Keratinocyte (primary cell): Measurements from ENCODE around the gene OR2AG2.

Experiments
- CTCF ChIP-seq, 3 experiments: IDR thresholded peaks in 1 of 3; conservative IDR thresholded peaks in 1 of 3; optimal IDR thresholded peaks in 1 of 3; 2 replicates in 2 of 3; 3 replicates in 1 of 3; pipeline versions ENCODE3 to v1.5.1; 2011; ENCODE audit warnings: low read length in 3 of 3, mild to moderate bottlenecking in 3 of 3, moderate library complexity in 2 of 3, control low read depth in 1 of 3, inconsistent platforms in 1 of 3; ENCODE audit not compliant: insufficient read depth in 2 of 3; ENCODE audit errors: extremely low read depth in 1 of 3
- EZH2 ChIP-seq: IDR thresholded peaks from one replicate; pipeline ENCODE4 v1.6.1; 2012; ENCODE audit warnings: inconsistent platforms, mild to moderate bottlenecking, low read length, moderate library complexity

GRCh38 chr11:6721343-6721742, 50.4 kb downstream of the OR2AG2 start:
- no peak for TF ChIP-seq CTCF (optimal IDR thresholded peaks at IDR 0.05 in 1 of 3, IDR thresholded peaks at IDR 0.05 in 1 of 3, conservative IDR thresholded peaks at IDR 0.05 in 1 of 3; ENCODE audit: extremely low read depth in 1 of 3, insufficient read depth in 2 of 3, low read length in 3 of 3)
- no peak for TF ChIP-seq EZH2
